IMR-90 (cell line): ENCODE data around the gene UQCRQ. TPM values are rescaled to one million over a fixed set of nuclear protein-coding genes. Genes with fewer than 3 reads are reported as not detected.
A peak's percentile ranks its signal among the peaks of the same experiment; 100 is the strongest.

ENCODE experiments used
- ATAC-seq: fragments of 200-7000 bp; cut with Tn5 transposase; 2 replicates; pipeline ENCODE4 v1.9.1; 2020; ENCODE audit warnings: low read depth, mild to moderate bottlenecking, moderate library complexity
- BruUV-seq: library from RNA; stranded (reverse); fragments of 400-500 nt; replicated peaks from 2 replicates; lab custom pipeline; 2021; lab: Mats Ljungman, UMichigan
- CTCF ChIA-PET: fragments of 300-600 bp; formaldehyde crosslinking; extraction: SDS; loops from one replicate; lab custom pipeline; 2021; ENCODE audit warnings: antibody characterized with exemption; lab: Yijun Ruan, JAX
- POLR2A ChIA-PET: fragments of 300-600 bp; sonication (Branson Sonifier 250); formaldehyde crosslinking; loops from one replicate; lab custom pipeline; 2022; ENCODE audit warnings: antibody characterized with exemption; ENCODE audit not compliant: unreplicated experiment; lab: Charles Lee
- DNase-seq: peaks from one replicate; pipeline ENCODE4 v3.0.0; 2013
- H2AFZ ChIP-seq: replicated peaks from 2 replicates; pipeline ENCODE3; 2013; ENCODE audit warnings: low read length, mild to moderate bottlenecking; ENCODE audit not compliant: poor library complexity
- H2AK5ac ChIP-seq: 2 replicates; pipeline ENCODE4 v1.6.1; 2013; ENCODE audit warnings: low read depth, low read length, inconsistent platforms
- H2AK9ac ChIP-seq: replicated peaks from 2 replicates; pipeline ENCODE3; 2013; ENCODE audit warnings: mild to moderate bottlenecking, low read depth, low read length, moderate library complexity; ENCODE audit not compliant: poor library complexity
- H2BK120ac ChIP-seq: 2 replicates; pipeline ENCODE4 v1.6.1; 2013; ENCODE audit warnings: low read depth, low read length, inconsistent platforms
- H2BK15ac ChIP-seq: 3 replicates; pipeline ENCODE4 v1.6.1; 2013; ENCODE audit warnings: low read depth, low read length, inconsistent platforms
- H2BK20ac ChIP-seq: 2 replicates; pipeline ENCODE4 v1.6.1; 2013; ENCODE audit warnings: low read depth, mild to moderate bottlenecking, inconsistent platforms, low read length, moderate library complexity
- H2BK5ac ChIP-seq: 2 replicates; pipeline ENCODE4 v1.6.1; 2013; ENCODE audit warnings: mild to moderate bottlenecking, low read depth, low read length, inconsistent platforms; ENCODE audit not compliant: poor library complexity, severe bottlenecking
- H3K14ac ChIP-seq: replicated peaks from 2 replicates; pipeline ENCODE4 v1.6.1; 2013; ENCODE audit warnings: low read depth, low read length, inconsistent platforms
- H3K18ac ChIP-seq: 2 replicates; pipeline ENCODE4 v1.6.1; 2013; ENCODE audit warnings: low read depth, low read length, control low read depth
- H3K23ac ChIP-seq: 2 replicates; pipeline ENCODE4 v1.6.1; 2013; ENCODE audit warnings: low read depth, low read length, inconsistent platforms
- H3K27ac ChIP-seq: 2 replicates; pipeline ENCODE4 v1.5.1; 2013; ENCODE audit warnings: mild to moderate bottlenecking, control low read depth, low read length; ENCODE audit not compliant: insufficient read depth
- H3K27me3 ChIP-seq: 2 replicates; pipeline ENCODE4 v1.6.1; 2013; ENCODE audit warnings: low read length; ENCODE audit not compliant: control insufficient read depth, insufficient read depth
- H3K36me3 ChIP-seq: 2 replicates; pipeline ENCODE4 v1.6.1; 2013; ENCODE audit warnings: low read length, mixed read lengths; ENCODE audit not compliant: control insufficient read depth, insufficient read depth
- H3K4ac ChIP-seq: 2 replicates; pipeline ENCODE4 v1.6.1; 2013; ENCODE audit warnings: low read depth, low read length, inconsistent platforms
- H3K4me1 ChIP-seq: 2 replicates; pipeline ENCODE4 v1.6.1; 2013; ENCODE audit warnings: low read length, mixed read lengths; ENCODE audit not compliant: control insufficient read depth, insufficient read depth
- H3K4me2 ChIP-seq: 2 replicates; pipeline ENCODE4 v1.6.1; 2013; ENCODE audit warnings: low read depth, mild to moderate bottlenecking, control low read depth, low read length, moderate library complexity
- H3K4me3 ChIP-seq: 2 replicates; pipeline ENCODE4 v1.5.1; 2013; ENCODE audit warnings: low read depth, mild to moderate bottlenecking, control low read depth, low read length, moderate library complexity; ENCODE audit not compliant: insufficient read depth
- H3K56ac ChIP-seq: 2 replicates; pipeline ENCODE4 v1.6.1; 2013; ENCODE audit warnings: low read length, inconsistent platforms; ENCODE audit not compliant: insufficient read depth; ENCODE audit errors: extremely low read depth
- H3K79me1 ChIP-seq, 2 experiments: 2 replicates each; pipeline ENCODE4 v1.6.1; 2013; ENCODE audit warnings: low read length in 2 of 2, inconsistent platforms in 1 of 2, low read depth in 1 of 2
- H3K9ac ChIP-seq: 2 replicates; pipeline ENCODE4 v1.6.1; 2013; ENCODE audit warnings: low read depth, low read length, control low read depth
- H3K9me1 ChIP-seq: 2 replicates; pipeline ENCODE4 v1.6.1; 2013; ENCODE audit warnings: low read length, inconsistent platforms; ENCODE audit not compliant: insufficient read depth
- H3K9me3 ChIP-seq: 2 replicates; pipeline ENCODE4 v1.6.1; 2013; ENCODE audit warnings: low read length; ENCODE audit not compliant: control insufficient read depth, insufficient read depth
- H4K20me1 ChIP-seq: 2 replicates; pipeline ENCODE4 v1.6.1; 2013; ENCODE audit warnings: low read length, inconsistent platforms; ENCODE audit not compliant: insufficient read depth
- H4K5ac ChIP-seq: 2 replicates; pipeline ENCODE4 v1.6.1; 2013; ENCODE audit warnings: mild to moderate bottlenecking, low read depth, low read length, control low read depth
- H4K8ac ChIP-seq, 2 experiments: 2 replicates each; pipeline ENCODE4 v1.6.1; 2013; ENCODE audit warnings: low read depth in 2 of 2, low read length in 2 of 2, control low read depth in 1 of 2, inconsistent platforms in 1 of 2
- H4K91ac ChIP-seq: 2 replicates; pipeline ENCODE4 v1.6.1; 2013; ENCODE audit warnings: low read depth, low read length, inconsistent platforms; ENCODE audit not compliant: insufficient read depth
- BHLHE40 ChIP-seq: fragments of 150-350 bp; IDR thresholded peaks from 2 replicates; pipeline ENCODE4 v1.6.1; 2016; ENCODE audit warnings: mild to moderate bottlenecking, low read depth, low read length
- CEBPB ChIP-seq: IDR thresholded peaks from 2 replicates; pipeline ENCODE4 v1.6.1; 2012; ENCODE audit warnings: low read depth, low read length, improper control_type of control experiment
- CHD1 ChIP-seq: IDR thresholded peaks from 2 replicates; pipeline ENCODE4 v1.6.1; 2012; ENCODE audit warnings: low read depth, low read length, improper control_type of control experiment
- FOS ChIP-seq: fragments of 150-350 bp; IDR thresholded peaks from 2 replicates; pipeline ENCODE4 v1.6.1; 2016; ENCODE audit warnings: low read depth, low read length
- MXI1 ChIP-seq: IDR thresholded peaks from 2 replicates; pipeline ENCODE4 v1.6.1; 2012; ENCODE audit warnings: low read depth, mild to moderate bottlenecking, low read length, moderate library complexity, borderline replicate concordance
- WGBS, 2 experiments: methylation state at CpG; one replicate each; pipeline versions ENCODE4 v1.1.5 to v1.1.7; 2013; ENCODE audit warnings: missing lambda C conversion rate in 2 of 2; ENCODE audit not compliant: insufficient read length in 1 of 2; ENCODE audit errors: extremely low coverage in 2 of 2; 5-methylcytosine and 5-hydroxymethylcytosine counted together
- dilution Hi-C: fragments of 300-500 bp; cut with HindIII; formaldehyde crosslinking; loops from one replicate; pipeline ENCODE4 v1.14.3; 2018; ENCODE audit warnings: low sequenced_read_pairs; ENCODE audit not compliant: unreplicated experiment
- in situ Hi-C: fragments of 300-500 bp; cut with MboI; formaldehyde crosslinking; loops from 3 replicates; pipeline ENCODE4 v1.14.3; 2019; ENCODE audit warnings: low sequenced_read_pairs, inconsistent platforms, mixed read lengths
- intact Hi-C: fragments of 100-400 bp; cut with micrococcal nuclease; formaldehyde crosslinking; loops from 2 replicates; pipeline ENCODE4 v1.10.0; 2022
- polyA plus RNA-seq, 3 experiments: library from polyadenylated mRNA; depleted of rRNA; stranded (reverse); fragments of >200 nt; gene quantifications; 2 replicates each; pipeline ENCODE4 v1.2.3, GENCODE V29; 2012; ENCODE audit warnings: low replicate concordance in 1 of 3
- total RNA-seq: library from RNA; depleted of rRNA; stranded (reverse); fragments of >200 nt; gene quantifications from 2 replicates; pipeline ENCODE4 v1.2.3, GENCODE V29; 2012
- TF ChIP-seq, protein P1 (sequence below): fragments of 150-350 bp; IDR thresholded peaks from 2 replicates; pipeline ENCODE4 v1.6.1; 2017; ENCODE audit warnings: mild to moderate bottlenecking, antibody characterized with exemption, low read length, low read depth

UQCRQ gene
- total and polyA plus RNA-seq, 2 of the 4 experiments (the other 2 are of a cell fraction): 73.7 to 292 TPM

- Histone ChIP-seq H2BK20ac (peak overlapping the region; percentile 83), H3K4me1 (peaks cover 19% of the 10 kb centered on the region), H3K4ac (peak overlapping the region; percentile 90), H3K36me3 (no peaks in the 10 kb centered on the region), H3K27me3 (no peaks in the 10 kb centered on the region), H4K20me1 (no peaks in the 10 kb centered on the region), H2AFZ (peak overlapping the region; percentile 89), H2BK5ac (peak overlapping the region; percentile 93), H3K56ac (peak overlapping the region; percentile 74), H2BK120ac (peak overlapping the region; percentile 92), H4K5ac (peak overlapping the region; percentile 95), H4K8ac (peak overlapping the region; percentile 46 to 89), H3K14ac (peak overlapping the region; percentile 74), H3K18ac (peak overlapping the region; percentile 92), H4K91ac (peak overlapping the region; percentile 84), H2BK15ac (peak overlapping the region; percentile 86; the same call in 2 of the 3 replicates), H2AK5ac (peak overlapping the region; percentile 28), H3K4me3 (no peak overlapping the region), H3K23ac (peak overlapping the region; percentile 68; the same call in 1 of the 2 replicates), H3K27ac (peak overlapping the region; percentile 95), H3K9ac (peak overlapping the region; percentile 60), H3K4me2 (peak overlapping the region; percentile 86), H2AK9ac (peak overlapping the region; percentile 65), H3K79me1 (no peaks in the 10 kb centered on the region), H3K9me1 (peaks cover 7% of the 10 kb centered on the region), H3K9me3 (no peaks in the 10 kb centered on the region)
- dilution Hi-C loops: no loop called here
- in situ Hi-C loops: no loop called here
- DNase-seq (peak; percentile 87), ATAC-seq (peak; percentile 97)
- no TSS peak for BruUV-seq
- intact Hi-C loops: no loop called here
- peak; percentile 66 for TF ChIP-seq BHLHE40
- peak; percentile 62 for TF ChIP-seq CEBPB
- TF ChIP-seq FOS: 0 out of 2 replicates have a peak, but pooled peaks have one; percentile 26
- TF ChIP-seq CHD1: no peak
- TF ChIP-seq, protein P1, sequence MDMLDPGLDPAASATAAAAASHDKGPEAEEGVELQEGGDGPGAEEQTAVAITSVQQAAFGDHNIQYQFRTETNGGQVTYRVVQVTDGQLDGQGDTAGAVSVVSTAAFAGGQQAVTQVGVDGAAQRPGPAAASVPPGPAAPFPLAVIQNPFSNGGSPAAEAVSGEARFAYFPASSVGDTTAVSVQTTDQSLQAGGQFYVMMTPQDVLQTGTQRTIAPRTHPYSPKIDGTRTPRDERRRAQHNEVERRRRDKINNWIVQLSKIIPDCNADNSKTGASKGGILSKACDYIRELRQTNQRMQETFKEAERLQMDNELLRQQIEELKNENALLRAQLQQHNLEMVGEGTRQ: no peak
- TF ChIP-seq MXI1: no peak
- ChIA-PET CTCF (interaction anchor here (0.7 to 1.0 kb wide), 2 partner anchors 43 to 305 kb away, joined by 3 read pairs; no protein-coding TSS in a partner anchor), POLR2A (interaction anchor here (1.0 kb wide), 1 partner anchor 44 kb away, joined by 3 read pairs; no protein-coding TSS in a partner anchor)
- 20% methylated on average over 1 of the region's 8 CpGs; no CpG with 5 or more reads in 1 of the 2 experiments for WGBS, 2 experiments
Measured at GRCh38 chr5:132839426-132840301, 26.8 kb upstream of the UQCRQ start.
